Coronary artery (tissue), 2 donors: Measurements from ENCODE around the gene OTOG.

Experiments
- DNase-seq: peaks from one replicate; pipeline ENCODE4 v3.0.0-alpha.2; 2017; ENCODE audit warnings: low spot score
- H3K27ac ChIP-seq, 2 donors: fragments of 200-600 bp; sonication (generic); one replicate each; pipeline ENCODE4 v1.5.1; 2016 to 2019
- H3K4me3 ChIP-seq: fragments of 200-600 bp; sonication (generic); 2 replicates; pipeline ENCODE4 v1.5.1; 2016; ENCODE audit warnings: mild to moderate bottlenecking, moderate library complexity
- TF ChIP-seq, protein P1 (sequence below): fragments of 200-600 bp; sonication (generic); IDR thresholded peaks from one replicate; pipeline ENCODE4 v1.5.1; 2019; ENCODE audit warnings: antibody characterized with exemption

The OTOG gene

DNA sequence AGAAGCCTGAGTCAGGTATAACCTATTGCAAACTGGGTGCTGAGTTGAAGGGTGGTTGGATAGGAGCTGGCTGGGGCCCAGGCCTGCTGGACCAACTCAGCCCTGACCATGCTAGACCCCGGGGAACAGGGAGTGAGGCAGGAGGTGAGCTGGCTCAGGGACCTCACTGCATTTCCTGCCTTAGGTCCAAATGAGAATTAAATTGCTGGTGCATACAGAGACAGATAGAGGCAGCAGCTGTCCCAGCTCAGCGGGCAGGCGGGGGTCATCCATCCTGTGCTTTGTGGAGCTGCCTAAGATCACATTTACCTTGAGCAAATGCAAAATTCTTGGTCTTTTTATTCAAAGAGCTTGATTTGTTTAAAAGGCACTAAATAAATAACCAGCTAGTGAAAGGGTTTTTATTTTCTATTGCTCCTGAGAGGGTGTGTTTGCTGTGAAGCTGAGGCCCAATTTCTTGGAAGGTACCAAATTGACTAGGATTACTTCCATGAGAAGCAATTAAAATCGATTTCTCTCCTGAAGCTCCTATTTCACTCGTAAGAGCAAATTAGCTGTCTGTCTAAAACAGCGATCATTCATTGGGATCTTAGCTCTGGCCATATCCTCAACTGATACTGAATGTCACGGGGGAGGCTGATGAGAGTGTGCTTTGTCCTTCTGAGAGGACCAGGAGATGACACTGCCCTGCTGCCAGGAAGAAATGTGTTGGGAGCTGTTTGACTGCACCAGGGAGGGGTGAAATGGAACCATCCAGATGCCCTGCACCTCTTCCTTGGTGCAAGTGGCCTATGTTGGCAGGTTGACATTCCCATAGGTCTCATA is 27.8 kb upstream of the OTOG start:
- H3K27ac ChIP-seq: no peak overlapping the region
- TF ChIP-seq, protein P1, sequence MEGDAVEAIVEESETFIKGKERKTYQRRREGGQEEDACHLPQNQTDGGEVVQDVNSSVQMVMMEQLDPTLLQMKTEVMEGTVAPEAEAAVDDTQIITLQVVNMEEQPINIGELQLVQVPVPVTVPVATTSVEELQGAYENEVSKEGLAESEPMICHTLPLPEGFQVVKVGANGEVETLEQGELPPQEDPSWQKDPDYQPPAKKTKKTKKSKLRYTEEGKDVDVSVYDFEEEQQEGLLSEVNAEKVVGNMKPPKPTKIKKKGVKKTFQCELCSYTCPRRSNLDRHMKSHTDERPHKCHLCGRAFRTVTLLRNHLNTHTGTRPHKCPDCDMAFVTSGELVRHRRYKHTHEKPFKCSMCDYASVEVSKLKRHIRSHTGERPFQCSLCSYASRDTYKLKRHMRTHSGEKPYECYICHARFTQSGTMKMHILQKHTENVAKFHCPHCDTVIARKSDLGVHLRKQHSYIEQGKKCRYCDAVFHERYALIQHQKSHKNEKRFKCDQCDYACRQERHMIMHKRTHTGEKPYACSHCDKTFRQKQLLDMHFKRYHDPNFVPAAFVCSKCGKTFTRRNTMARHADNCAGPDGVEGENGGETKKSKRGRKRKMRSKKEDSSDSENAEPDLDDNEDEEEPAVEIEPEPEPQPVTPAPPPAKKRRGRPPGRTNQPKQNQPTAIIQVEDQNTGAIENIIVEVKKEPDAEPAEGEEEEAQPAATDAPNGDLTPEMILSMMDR: no peak
- DNase-seq: no peak
- H3K4me3 ChIP-seq: no peak overlapping the region

DNA sequence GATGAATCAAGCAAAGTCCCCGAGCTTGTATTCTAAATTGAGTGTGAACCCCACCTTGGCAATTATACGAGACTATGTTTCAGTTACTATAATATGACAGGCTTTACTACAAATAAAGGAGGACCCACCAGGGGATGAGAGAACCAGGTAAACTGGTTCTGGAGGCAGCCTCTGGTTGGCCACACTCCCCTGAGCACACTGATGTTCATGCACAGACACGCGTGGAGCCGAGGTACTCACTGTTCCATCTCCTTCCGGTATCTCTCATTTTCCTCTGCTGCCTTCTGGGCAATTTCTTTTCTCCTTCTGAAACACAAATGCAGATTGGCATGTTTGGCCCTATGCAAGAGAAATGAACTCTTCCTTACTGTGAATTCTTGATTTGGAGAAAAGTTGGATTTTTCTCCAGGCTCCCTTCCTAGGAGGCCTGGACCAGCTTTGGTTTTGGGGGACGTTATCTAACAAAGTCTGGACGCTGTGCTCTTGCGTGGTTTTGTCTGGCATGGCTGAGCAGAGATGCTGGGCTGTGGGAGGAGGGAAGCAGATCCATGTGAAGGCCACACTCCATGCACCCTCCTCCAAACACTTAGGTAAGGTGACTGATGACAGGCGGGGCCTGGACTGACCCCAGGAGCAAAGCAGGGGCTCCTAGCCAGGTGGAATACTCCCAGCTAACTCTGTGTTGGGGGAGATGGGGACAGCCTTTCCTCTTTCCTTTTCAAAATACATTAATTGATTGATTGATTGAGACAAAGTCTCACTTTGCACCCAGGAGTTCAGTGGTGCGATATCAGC is 25.8 kb upstream of the OTOG start:
- DNase-seq: no peak

DNA sequence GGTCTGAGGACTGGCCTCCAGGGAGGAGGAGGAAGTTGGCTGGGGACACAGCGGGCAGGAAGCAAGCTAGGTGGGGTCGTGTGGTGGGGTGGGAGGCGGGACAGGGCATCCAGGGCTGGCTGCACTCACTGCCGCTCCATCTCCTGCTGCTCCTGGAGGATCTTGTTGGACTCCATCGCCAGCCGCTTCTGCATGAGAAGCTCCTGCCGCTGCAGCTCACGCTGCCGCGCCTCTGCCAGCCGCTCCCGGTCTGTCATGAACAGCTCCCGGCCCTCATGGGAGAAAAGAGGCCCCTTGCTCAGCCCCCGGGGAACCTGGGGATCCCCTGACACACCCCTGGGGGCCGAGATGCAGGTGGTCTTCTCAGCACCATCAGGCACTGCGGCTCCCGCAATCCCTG is 24.4 kb upstream of the OTOG start:
- DNase-seq: no peak
- no peak overlapping the region for H3K4me3 ChIP-seq
- H3K27ac ChIP-seq: no peak overlapping the region
- TF ChIP-seq, protein P1: no peak

More for the DNA sequence above, 25.8 kb upstream of the OTOG start:
- TF ChIP-seq, protein P1: no peak
- no peak overlapping the region for H3K4me3 ChIP-seq
- no peak overlapping the region for H3K27ac ChIP-seq

DNA sequence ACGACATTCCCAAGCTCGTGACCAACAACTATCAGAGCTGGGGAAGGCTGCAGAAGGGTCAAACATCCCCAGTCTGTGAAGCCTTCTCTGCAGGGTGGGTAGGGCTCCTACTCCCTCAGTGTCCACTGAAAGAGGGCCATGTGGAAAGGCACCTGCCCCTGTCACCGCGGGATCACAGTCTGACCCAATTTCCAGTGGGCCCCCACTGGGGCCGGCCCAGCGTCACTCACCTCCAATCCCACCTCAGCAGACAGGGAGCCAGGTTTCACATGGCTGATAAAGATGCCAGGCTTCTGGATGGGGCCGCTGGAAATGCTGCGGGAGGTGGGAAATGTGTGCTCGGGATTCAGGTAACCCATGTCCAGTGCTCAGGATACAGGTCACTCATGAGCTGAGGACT is 22.8 kb upstream of the OTOG start:
- no peak for DNase-seq
- TF ChIP-seq, protein P1: no peak
- H3K27ac ChIP-seq: no peak overlapping the region
- no peak overlapping the region for H3K4me3 ChIP-seq

DNA sequence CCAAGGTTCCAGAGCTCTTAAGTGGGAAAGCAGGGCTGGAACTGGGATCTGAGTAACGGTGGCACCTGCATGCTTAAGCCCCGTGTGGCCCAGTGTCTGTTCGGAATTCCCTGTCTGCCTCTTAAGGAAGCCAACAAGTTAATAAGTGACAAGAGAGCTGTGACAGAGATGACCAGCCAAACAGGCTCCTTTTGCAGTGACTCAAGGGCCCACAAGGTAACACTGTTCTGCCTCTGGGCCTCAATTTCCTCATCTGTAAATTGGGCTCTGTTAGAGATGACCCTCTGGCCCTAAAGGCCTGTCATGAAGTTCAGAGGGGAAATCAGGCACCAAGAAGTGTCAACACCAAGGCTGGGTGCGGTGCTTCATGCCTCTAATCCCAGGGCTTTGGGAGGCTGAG is 21.5 kb upstream of the OTOG start:
- Histone ChIP-seq H3K27ac (no peak overlapping the region), H3K4me3 (no peak overlapping the region)
- DNase-seq: no peak
- TF ChIP-seq, protein P1: no peak

DNA sequence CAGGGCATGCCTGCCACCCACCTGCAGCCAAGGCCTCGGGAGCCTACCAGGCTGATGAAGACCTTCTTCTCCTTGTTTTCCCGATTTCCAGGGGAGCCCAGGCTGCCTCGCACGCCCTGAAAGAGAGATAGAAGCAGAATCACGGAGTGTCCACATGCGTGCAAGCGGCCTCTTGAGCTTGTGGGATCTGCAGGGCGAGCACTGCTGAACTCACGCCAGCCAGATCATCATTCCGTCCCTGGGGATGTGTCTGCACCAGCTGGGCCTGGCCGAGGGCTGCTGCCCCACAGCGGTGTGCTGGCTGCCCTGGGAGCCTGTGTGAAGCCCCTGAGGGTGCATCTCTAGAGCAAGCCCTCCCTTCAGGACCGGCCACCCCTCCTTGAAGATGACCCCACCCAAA is 20.7 kb upstream of the OTOG start:
- TF ChIP-seq, protein P1: no peak
- no peak for DNase-seq
- no peak overlapping the region for H3K27ac ChIP-seq
- H3K4me3 ChIP-seq: no peak overlapping the region
